ENCODE results near the gene ASPA. TPM values are rescaled to one million over a fixed set of nuclear protein-coding genes. Genes with fewer than 3 reads are reported as not detected.

ASPA gene
- total RNA-seq, 1 experiment from 2014 or later: 0.66 TPM

DNA sequence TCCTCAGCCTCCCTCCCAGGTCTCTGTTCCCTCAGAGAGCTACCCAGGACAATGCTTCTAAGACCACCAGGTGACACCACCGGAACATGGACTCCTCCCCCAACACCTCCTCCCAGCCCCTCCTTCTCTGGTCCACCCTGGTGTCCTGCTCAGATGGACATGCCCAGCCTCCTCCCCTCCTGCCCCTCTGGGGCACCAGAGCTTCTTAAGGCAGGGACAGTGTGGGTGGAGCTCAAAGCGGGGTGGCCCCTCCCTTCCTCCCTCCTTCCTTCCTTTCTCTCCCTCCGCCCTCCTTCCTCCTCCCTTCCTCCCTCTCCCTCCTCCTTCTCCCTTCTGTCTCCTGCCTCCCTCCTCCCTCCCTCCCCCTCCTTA, 59.1 kb downstream of the ASPA start:
- DNase-seq (ENCODE audit: low spot score): no peak

DNA sequence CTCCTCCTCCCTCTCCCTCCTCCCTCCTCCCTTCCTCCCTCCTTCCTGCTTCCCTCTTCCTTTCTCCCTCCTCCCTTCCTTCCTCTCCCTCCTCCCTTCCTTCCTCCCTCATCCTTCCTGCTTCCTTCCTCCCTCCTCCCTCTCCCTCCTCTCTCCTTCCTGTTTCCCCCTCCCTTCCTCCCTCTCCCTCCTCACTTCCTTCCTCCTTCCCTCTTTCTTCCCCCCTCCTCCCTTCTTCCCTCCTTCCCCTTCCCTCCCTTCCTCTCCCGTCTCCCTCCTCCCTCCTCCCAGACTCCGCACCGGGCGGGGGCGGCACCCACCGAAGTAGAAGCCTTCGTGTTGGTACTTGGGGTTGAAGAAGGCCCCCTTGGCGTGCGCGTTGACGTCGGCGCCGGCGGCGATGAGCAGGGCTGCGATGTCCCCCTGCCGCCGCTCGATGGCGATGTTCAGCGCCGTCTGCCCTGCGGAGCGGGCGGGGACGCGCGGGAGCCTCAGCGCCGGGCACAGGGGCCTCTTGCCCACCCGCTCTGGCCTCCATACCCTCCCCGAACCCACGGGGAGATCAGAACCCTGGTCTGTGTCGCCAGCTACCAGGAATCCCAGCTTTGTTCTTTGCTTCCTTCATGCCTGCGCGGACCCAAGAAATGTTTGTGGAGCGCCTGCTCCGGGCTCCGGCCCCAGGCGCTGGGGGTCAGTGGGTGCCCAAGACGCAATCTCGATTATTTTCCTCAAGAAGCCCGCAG, 59.6 kb downstream of the ASPA start:
- no peak for DNase-seq (ENCODE audit: low spot score)

DNA sequence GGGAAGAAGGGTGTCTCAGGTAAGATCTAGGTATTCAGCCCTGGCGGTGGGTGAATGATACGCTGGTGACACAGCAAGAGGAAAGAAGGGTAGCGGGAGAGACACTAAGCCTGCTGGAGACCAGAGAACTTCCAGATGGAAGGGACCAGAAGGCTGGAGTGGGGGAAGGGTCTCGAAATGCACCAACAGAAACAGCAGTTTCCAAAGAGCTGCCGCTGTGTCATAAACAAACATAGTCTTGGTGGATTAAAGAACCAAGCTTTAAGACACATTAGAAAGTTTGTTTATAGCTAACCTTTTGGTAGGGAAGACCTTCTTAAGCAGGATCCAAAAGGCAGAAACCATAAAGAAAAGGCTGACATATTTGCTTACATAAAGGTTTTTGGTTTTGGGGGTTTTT, 60.9 kb downstream of the ASPA start:
- DNase-seq (ENCODE audit: low spot score): peak; percentile 16

DNA sequence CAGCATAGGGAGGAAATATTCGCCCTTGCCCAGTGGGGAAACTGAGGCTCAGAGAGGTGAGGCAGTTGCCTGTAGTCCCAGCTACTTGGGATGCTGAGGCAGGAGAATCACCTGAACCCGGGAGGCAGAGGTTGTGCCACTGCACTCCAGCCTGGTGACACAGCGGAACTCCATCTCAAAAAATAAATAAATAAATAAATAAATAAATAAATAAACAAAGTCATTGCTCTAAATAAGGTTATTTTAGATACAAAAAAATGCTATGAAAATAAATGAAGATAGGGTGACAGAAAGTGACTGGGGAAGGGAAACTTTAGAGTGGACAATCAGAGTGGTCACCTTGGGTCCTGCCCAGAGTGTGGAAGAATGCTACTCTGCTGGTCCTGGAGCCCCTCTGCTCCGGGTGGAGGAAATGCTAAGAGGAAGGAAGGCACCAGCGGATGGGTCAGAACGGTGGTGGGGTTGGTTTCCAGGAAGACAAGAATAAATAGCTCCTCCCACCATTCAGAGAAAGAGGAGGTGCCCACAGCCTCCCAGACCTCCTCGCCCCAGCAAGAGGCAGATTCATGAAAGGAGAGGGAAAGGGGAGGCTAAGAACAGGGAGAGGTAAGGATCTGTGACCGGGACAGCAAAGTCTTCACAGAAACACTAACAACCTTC, 64.2 kb downstream of the ASPA start:
- DNase-seq (ENCODE audit: low spot score): no peak

DNA sequence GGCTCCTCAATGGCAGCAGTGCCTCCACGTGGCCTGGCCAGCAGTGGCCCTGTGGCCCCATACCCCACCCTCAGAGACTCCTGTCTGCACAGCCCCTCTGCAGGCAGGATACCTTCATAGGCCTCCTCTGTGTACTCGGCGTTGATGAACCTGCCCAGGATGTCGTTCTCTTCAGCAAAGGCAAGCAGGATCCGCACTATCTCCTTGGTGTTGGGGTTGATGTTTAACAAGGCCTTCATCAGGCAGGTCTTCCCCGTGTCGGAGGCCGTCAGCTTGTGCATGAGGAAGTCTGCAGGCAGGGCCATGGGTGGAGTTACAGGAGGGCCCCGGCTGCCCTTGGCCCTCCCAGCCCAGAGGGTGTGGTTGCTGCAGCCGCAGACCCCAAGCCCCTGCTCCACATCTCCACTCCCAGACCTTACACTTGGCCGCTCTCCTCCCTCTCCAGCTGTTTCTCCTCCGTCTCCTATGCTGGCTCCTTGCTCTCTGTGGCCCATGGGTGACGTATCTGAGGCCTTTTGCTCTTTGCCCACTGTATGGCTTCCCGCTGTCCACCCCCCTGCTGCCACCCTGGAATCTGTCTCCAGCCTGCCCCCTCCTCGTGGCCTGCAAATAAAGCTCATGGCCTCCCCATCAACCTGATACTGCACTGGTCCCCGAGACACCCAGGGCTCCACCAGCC, 66.8 kb downstream of the ASPA start:
- no peak for DNase-seq (ENCODE audit: low spot score)

DNA sequence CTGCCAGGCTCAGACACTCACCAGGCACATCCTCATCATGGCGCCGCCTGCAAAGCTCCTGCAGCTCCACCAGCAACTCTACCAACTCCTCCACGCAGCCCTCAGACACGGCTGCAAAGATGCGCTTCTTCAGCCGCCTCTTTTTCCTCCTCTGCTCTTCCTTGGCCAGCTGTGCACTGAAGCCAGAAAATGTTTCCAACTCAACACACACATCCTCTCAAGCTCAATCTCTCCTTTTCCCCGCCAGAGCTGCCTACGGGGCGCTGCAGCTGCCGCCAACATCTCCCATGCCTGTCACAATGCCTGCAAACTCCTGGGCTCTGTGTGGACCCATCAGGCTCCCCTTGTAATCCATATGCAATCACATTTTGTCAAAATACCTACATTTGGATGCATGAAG, 67.7 kb downstream of the ASPA start:
- no peak for DNase-seq (ENCODE audit: low spot score)

DNA sequence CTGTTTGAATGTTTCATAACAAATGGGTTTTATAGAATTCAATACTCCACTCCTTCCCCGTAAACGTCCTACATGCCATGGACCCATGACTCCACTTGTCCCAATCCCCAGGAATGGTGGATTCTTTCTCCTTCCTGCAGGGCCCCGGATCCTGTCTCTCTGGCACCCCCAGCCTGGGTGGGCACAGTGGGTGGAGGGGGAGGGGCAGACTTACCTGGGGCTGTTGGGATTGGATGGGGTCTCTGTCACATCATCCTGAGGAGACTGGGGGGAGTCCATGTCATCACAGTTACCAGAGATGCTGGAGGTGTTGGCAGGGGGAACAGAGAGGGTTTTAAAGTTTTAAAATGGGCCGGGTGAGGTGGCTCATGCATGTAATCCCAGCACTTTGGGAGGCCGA, 68.6 kb downstream of the ASPA start:
- no peak for DNase-seq (ENCODE audit: low spot score)

DNA sequence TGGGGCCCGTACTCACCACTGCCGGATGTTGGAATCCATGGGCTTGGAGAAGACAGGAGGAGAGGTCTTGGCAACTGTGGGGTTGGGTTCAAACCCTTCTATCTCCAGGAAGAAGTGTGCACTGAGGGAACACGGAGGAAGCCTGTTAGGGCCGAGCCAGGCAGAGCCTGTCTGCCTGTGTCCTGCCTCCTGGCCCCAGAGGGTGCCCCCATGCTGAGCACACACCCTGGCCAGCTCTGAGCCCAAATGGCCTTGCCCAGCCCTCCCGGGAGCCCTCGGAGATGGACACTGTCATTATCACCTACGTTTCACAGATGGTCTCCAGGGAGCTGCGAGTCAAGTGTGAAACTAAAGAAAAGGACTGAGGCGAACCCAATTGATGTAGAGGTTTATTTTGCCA, 69.4 kb downstream of the ASPA start:
- DNase-seq (ENCODE audit: low spot score): no peak

DNA sequence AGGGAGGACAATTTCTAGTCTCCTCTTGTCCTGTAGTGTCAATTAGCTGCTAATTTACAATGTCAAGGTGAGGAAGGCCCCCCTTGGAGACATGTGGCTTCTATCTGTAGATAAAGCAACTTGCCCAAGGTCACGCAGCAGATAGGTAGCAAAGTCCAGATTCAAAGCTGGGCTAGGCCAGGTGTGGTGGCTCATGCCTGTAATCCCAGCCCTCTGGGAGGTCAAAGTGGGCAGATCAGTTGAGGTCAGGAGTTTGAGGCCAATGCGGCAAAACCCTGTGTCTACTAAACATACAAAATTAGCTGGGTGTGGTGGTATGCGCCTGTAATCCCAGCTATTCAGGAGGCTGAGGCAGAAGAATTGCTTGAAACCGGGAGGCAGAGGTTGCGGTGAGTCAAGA, 70.7 kb downstream of the ASPA start:
- DNase-seq (ENCODE audit: low spot score): no peak

DNA sequence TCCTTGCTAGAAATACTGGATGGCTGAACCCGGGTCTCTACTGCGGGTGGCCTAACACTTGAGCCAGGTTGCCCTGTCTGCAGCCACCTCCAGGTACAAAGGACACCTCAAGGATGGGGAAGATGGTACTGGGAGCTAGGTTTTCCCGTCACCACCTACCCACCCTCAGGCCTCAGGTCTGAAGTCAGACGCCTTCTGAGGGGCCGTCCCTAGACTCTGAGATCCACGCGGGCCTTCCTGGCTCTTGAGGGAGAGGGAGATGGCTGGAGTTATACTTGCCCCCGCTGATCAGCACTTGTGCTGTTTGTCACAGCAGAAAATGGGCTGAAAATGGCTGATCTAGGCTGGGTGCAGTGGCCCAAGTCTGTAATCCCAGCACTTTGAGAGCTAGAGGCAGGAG, 71.2 kb downstream of the ASPA start:
- DNase-seq (ENCODE audit: low spot score): no peak

DNA sequence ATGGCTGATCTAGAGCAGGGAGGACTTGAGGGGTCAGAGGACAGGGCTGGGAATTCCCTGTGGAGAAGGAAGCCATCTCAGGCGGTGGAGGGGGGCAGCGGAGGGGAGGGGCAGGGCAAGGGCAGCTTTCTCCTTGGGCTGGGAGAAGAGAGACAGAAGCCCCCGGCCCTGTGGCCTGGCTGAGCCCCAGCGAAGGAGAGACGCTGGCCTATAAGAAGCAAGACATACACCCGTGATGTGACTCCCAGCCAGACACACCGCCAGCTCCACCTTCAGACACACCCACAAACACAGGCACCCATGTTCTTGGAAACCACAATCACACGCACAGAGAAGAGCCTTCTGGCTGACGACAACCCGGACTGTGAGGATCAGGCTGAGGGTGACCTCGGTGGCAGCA, 71.8 kb downstream of the ASPA start:
- no peak for DNase-seq (ENCODE audit: low spot score)

DNA sequence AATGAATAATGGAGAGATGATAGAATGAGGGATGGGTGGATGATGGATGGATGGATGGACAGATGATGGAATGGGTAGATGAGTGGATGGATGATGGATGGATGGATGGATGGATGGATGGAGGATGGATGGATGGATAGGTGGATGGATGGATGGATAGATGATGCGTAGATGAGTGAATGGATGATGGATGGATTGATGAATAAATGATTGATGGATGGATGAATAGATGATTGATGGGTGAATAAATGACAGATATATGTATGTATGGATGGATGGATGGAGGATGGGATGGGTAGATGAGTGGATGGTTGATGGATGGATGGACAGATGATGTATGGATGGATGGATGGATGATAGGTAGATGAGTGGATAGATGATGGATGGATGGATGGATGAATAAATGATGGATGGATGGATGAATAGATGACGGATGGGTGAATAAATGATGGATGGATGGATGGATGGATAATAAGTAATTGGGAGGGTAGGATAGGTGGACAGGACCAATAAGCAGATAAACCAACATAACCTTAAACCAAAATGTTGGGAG, 73.9 kb downstream of the ASPA start:
- DNase-seq (ENCODE audit: low spot score): no peak

DNA sequence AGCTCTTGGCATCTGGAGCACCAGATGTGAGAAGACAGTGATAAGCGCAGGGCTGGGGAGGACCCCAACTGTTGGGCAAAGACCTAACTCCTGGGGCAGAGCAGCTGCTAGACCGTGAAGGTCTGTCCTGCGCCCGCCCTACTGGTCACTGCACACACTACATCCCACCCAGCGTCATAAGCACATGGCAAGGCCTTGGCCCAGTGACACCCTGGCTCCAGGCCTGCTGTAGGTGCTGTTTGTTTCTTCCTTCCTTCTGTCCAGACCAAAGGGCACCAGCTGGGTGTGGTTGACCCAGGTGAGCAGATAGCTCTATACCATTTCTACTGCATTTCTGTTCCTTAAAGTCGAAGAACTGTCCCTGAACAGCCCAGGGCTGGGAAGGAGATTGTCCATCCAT, 75.4 kb downstream of the ASPA start:
- no peak for DNase-seq (ENCODE audit: low spot score)

DNA sequence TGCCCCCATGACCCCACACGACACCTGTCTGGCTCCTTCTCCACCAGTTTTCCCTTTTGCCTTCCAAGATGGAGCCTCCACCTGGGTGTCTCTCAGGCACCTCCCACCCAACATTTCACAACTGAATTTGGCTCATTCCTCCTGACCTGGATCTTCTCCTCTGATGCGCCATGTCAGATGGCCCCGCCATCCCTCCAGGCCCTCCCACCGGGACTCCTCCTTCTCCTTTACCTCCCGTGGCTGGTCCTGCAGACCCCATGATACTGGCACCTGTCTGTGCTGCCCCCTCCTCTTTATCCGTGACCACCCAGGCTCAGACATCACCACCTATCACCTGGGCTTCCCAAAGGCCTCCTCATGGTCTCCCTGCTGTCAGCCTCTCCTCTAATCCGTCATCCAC, 77.1 kb downstream of the ASPA start:
- no peak for DNase-seq (ENCODE audit: low spot score)

Other genes starting within 250 kb of the ASPA start
- gene OR3A1, start 177.6 kb upstream of the ASPA start, total RNA-seq (2014; rRNA removed; shearing (Covaris generic)): not detected in 2 replicates
- gene OR3A2, start 89.7 kb upstream of the ASPA start, total RNA-seq (2014; rRNA removed; shearing (Covaris generic)): not detected in 2 replicates
- not detected in 2 replicates for gene OR1E1, start 77.6 kb upstream of the ASPA start, total RNA-seq (2014; rRNA removed; shearing (Covaris generic))
- not detected in 2 replicates for gene OR3A3, start 64.6 kb upstream of the ASPA start, total RNA-seq (2014; rRNA removed; shearing (Covaris generic))
- gene OR1E2, start 42.2 kb upstream of the ASPA start, total RNA-seq (2014; rRNA removed; shearing (Covaris generic)): not detected in 2 replicates
- gene SPATA22, start 4.2 kb upstream of the ASPA start, total RNA-seq (2014; rRNA removed; shearing (Covaris generic)): not detected in 2 replicates
- not detected in 2 replicates for gene TRPV3, start 81.8 kb downstream of the ASPA start, total RNA-seq (2014; rRNA removed; shearing (Covaris generic))
- gene TRPV1, start 133.4 kb downstream of the ASPA start, total RNA-seq (2014; rRNA removed; shearing (Covaris generic)): 1.2 and 1.7 TPM in 2 replicates
- gene SHPK, start 160.3 kb downstream of the ASPA start, total RNA-seq (2014; rRNA removed; shearing (Covaris generic)): 4.9 and 6.1 TPM in 2 replicates
- gene CTNS, start 160.8 kb downstream of the ASPA start, total RNA-seq (2014; rRNA removed; shearing (Covaris generic)): 12.6 and 22.6 TPM in 2 replicates
- gene TAX1BP3, start 192.6 kb downstream of the ASPA start, total RNA-seq (2014; rRNA removed; shearing (Covaris generic)): 77.8 and 86.8 TPM in 2 replicates
- gene EMC6, start 192.8 kb downstream of the ASPA start, total RNA-seq (2014; rRNA removed; shearing (Covaris generic)): 15.9 and 26.6 TPM in 2 replicates
- not detected in 2 replicates for gene P2RX5, start 220.2 kb downstream of the ASPA start, total RNA-seq (2014; rRNA removed; shearing (Covaris generic))
- 8.5 and 9.4 TPM in 2 replicates for gene HASPIN, start 247.9 kb downstream of the ASPA start, total RNA-seq (2014; rRNA removed; shearing (Covaris generic))

Data from H4 (cell line).